ENCODE results near the gene SEMA3A.

GRCh38 chr7:84142726-84143125, 51.9 kb downstream of the SEMA3A start:
- TF ChIP-seq, protein P1, sequence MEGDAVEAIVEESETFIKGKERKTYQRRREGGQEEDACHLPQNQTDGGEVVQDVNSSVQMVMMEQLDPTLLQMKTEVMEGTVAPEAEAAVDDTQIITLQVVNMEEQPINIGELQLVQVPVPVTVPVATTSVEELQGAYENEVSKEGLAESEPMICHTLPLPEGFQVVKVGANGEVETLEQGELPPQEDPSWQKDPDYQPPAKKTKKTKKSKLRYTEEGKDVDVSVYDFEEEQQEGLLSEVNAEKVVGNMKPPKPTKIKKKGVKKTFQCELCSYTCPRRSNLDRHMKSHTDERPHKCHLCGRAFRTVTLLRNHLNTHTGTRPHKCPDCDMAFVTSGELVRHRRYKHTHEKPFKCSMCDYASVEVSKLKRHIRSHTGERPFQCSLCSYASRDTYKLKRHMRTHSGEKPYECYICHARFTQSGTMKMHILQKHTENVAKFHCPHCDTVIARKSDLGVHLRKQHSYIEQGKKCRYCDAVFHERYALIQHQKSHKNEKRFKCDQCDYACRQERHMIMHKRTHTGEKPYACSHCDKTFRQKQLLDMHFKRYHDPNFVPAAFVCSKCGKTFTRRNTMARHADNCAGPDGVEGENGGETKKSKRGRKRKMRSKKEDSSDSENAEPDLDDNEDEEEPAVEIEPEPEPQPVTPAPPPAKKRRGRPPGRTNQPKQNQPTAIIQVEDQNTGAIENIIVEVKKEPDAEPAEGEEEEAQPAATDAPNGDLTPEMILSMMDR (IDR thresholded peaks at IDR 0.05; ENCODE audit: poor library complexity, severe bottlenecking): no peak
- no peak for TF ChIP-seq TAF1 (IDR thresholded peaks at IDR 0.05; ENCODE audit: low read depth)
- no peak for TF ChIP-seq POLR2AphosphoS5 (IDR thresholded peaks at IDR 0.05)
- no peak for TF ChIP-seq REST (IDR thresholded peaks at IDR 0.05; ENCODE audit: borderline replicate concordance)
- no peak for TF ChIP-seq EP300 (conservative IDR thresholded peaks at IDR 0.05; ENCODE audit: poor library complexity, severe bottlenecking)
- TF ChIP-seq RAD21 (conservative IDR thresholded peaks at IDR 0.05): no peak

All from neural cell (in vitro differentiated cells).